GM15510 (cell line): ENCODE data around the gene RNLS.

Experiments used
- POLR2A ChIP-seq: IDR thresholded peaks from 3 replicates; pipeline ENCODE4 v1.6.1; 2011; ENCODE audit warnings: borderline replicate concordance; ENCODE audit not compliant: insufficient read length; ENCODE audit errors: extremely low read depth

Gene RNLS

DNA sequence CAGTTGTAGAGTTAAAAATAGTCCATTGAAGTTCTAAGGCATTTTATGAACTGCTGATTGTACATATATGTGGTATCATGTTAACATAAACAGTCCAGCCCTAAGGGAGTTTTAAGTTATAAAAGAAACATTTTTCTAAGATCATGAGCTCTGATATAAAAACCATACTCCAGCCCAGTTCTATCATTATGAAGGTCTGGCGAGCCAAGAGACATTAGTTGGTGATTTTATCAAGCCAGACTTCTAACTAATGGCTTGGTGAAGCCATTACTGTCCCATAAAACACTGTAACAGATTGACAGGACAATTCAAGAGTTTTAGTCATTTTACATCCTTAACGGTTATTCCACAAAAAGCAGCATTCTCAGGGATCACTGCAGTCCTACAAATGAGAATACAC, 221.6 kb downstream of the RNLS start:
- no peak for TF ChIP-seq POLR2A

DNA sequence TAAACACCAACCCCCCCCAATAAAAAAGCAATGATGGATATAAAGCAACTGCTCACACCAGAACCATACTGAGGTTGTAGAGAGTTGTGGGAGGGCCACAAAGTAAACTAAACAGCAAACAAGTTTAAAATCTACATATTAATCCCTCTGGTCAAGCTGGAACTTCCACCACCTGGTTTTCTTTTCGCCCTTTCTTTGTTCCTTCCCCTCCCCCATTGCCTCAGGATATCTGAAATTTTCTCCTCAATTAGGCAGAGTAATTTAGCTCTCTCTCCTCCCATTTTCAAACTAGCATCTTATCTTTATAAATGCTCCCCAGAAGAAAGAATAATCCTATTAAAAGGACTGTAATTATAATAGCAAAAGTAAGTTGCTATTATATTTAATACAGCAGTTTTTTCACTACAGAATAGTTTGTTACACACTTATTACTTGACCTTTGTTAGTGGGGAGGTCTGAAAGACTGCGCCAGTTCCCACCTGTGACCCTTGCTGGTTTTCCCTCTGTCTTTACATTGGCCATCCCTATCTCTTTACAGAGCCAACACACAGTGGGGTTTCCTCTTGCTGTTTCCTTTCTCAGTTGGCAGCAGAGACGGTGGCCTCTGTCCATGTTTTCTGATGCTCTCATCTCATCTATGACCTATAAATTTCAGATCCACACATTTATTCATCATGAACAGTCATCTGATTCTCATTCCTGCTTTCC, 235.4 kb downstream of the RNLS start:
- TF ChIP-seq POLR2A: no peak

DNA sequence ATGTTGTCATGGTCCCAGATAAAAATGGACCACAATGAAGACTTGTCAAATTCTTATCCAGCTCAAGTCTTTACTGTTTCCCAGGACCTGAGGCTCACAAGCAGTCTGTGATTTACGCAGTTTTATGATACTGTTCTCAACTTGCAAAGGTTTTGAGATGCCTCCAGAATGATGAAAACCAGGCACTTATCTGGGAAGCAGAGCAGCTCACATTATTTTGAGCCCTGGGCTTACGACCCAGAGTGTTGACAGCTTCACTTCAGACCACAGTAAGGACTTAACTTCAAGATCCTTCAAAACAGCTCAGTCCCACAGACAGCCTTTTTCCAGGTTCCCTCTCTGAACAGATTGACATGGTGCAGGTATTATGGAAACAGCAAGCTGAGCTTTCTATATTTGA, 236.1 kb downstream of the RNLS start:
- TF ChIP-seq POLR2A: no peak

DNA sequence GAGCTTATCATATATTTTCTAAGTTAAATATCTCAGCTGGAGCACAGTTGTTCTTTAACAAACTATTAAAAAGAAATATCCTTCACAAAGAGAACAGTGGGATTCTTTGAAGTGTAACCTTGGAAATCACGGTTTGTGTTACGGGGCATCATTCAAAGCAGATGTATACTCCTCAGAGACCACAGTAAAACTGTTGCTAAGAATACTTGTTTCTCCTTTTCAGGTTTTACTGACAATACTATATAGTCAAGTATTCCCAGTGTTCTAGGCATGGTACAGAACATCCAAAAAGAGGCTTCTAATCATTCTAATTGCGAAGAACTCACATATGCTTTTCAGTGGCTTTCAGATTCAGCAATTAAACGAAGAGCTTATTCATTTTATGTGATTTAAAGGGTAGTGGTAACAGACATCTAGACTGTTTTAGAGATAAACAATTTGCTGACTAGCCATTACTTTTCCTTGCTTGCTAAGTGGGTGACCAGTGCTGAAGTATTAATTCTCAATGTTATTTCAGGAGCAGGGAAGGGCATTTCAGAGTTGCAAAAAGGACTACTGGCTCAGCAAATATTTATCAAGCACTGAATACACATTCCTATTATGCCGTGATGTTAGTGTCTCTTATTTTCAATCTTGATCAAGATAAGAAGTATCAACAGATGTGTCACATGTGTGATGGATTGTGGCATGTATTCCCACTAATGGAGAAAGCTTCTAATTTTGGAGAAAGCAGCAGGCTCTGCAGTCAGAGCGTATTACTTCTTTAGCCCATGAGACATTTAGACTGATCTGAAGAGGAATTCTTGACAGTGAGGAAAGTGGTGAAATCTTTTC, 236.8 kb downstream of the RNLS start:
- no peak for TF ChIP-seq POLR2A

DNA sequence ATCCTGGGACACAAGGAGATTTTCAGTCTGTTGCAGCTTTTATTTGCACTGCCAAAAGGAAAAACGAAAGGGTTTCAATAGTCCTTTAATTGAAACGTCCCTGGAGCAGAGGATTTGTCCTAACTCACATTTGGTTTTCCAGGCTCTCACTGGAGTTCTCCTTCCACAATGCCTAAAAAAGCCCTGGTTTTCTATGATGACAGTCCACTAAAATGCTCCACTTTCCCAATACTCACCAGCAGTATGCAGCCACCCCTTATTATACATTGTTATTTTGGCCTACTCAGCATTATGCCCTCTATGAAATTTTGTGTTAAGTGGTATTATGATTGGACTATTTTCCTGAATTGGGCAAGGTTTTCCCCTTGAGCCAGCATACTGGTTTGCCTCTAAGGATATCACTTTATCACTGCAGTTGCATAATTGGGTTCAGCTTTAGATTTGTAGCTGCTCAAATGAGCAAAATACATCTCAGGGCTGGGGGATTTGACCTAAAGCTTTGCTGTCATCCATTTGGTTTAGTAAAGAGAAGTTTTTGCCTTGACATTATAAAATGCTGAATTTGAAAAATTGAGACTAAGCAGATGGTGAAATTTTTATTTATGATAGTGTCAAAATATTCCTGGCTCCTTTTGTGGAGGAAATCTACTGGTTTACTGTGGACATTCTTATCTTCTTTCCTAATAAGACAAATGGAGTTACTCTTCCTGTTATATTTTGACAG, 239.2 kb downstream of the RNLS start:
- TF ChIP-seq POLR2A: no peak

DNA sequence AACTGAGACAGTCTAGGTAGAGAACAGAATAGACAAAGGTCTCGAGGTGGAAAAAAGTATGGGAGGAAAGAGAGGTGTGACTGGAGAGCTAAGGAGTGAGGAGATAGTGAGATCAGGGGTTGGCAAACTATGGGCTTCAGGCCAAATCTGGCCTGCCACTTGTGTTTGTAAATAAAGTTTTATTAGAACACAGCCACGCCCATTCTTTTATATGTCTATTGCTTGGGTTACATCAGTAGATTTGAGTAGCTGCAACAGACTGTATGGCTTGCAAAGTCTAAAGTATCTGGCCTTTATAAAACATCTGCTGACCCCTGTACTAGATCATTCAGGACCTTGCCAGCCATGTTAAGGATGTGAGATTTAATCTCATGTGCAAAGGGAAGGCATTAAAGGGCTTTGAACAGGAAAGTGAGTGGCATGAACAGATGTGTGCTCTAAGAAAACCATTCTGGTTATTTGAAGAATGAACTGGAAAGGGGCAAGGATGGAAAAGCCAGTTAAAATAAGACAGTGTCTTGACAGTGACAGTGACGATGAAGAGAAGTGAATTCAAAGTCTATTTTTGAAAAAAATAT, 240.3 kb downstream of the RNLS start:
- no peak for TF ChIP-seq POLR2A

DNA sequence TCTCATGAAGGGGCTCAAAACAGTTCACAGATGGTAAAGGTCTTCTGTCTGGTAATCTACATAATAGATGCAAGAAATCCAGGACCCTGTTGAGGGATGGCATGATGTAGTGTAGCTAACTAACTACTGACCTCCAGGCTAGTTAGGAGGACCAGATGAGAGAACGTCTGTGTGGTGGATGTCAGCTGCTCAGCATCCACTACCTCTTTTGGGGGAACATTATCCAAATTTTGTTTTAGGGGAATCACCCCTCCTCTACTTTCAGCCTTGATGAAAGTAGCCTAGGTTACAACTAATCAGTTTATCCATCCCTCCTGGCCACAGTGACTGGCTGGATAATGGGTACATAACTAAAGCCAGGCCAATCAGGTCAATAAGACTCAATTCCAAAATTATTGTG, 246.0 kb downstream of the RNLS start:
- no peak for TF ChIP-seq POLR2A

DNA sequence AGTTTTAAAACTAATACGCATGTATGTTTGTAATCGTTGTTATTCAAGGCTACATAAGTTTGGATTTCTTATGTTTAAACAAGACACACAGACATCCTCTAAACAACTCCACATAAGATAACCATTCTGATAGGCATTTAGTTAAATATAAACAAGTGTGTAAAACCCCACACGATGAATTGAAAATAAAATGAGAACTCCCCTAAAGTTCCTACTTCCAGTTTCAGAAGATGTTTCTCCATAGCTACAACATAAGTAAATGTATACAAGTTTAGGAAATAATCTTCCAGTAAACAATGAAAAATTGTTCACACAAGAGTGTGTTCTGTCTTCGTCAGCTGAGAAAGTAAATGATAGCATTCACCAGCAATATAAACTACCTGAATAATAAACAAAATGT, 246.8 kb downstream of the RNLS start:
- TF ChIP-seq POLR2A: no peak

DNA sequence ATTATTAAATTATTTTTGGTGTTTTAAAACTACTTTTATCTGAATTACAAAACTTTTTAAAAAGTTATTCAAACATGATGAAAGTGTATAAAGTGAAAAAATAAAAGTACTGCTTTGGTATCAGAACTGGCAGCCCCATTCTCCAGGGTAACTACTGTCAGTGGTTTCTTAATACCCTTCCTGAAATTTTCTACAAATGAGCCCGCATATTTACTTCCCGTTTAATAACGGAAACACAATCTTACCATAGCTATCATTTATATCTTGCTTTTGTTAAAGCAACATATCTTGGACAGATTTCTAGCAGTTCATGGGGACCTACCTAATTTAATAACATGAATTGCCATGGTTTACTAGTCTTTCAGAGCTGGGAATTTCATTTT, 249.9 kb downstream of the RNLS start:
- TF ChIP-seq POLR2A: no peak

DNA sequence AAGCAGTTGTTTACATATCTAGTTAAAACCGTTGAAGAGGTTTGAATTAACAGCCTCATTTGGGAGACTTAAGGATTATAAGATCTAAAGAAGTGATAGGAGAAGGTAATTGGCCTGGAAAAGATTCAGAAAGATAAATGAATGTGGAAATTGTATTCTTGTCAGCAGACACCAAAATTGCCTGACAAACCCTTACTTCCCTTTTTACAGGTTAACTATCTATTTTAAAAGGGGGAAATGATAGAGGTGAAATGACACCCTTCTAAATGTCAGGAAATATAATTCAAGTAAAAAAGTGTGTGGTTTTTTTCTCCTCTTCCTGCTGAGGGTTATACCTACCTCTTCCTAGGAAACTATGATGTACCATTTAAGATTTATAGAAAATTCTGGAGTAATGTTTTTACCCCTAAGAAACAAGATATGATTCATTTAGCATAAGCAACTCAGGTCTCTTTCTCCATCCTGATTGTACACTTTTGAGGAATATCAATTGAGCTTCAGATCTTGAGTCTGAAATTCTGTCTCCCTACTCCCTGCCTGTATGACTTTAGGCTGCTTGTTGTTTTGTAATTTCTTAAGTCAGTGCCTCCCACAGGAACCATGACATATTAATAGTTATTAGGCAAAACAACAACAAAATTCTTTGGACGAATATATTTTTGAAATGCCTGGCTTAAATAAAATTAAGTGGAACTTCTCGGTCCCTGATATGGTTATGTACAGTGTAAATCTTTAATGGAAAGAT, 250.4 kb downstream of the RNLS start:
- TF ChIP-seq POLR2A: no peak

DNA sequence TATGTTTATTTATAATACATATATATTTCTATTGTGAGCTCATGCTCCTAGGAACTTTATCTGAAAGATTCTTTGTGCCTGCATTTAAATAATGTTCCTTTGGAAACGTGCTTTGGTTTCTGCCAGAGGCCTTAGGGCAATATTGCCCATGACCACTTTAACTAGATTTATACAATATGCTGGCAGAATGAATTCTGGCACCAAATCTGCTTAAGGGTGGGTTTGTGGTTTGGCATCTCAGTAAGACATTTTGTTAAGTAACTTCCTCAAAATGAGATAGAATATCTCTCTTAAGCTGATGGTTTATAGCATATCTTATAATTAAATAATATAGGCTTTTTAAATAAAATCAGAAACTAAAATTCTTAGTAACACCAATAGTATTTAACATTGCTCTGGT, 252.9 kb downstream of the RNLS start:
- TF ChIP-seq POLR2A: no peak

DNA sequence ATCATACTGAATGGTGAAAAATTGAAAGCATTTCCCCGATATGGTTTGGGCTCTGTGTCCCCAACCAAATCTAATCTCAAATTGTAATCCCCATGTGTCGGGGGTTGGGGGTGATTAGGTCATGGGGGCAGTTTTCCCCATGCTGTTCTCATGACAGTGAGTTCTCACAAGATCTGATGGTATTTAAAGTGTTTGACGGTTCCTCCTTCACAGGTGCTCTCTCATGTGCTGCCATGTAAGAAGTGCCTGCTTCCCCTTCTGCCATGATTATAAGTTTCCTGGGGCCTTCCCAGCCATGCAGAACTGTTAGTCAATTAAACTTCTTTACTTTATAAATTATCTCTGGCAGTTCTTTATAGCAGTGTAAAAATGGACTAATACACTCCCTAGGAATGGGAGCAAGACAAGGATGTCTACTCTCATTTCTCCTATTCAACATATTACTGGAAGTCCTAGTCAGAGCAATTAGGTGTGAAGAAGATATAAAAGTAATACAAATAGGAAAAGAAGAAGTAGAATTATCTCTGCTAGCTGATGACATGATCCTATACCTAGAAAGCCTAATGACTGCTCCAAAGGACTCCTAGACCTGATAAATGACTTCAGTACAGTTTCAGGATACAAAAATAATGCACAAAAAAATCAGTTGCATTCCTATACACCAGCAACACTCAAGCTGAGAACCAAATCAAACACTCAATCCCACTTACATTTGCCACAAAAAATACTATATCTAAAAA, 260.6 kb downstream of the RNLS start:
- no peak for TF ChIP-seq POLR2A

DNA sequence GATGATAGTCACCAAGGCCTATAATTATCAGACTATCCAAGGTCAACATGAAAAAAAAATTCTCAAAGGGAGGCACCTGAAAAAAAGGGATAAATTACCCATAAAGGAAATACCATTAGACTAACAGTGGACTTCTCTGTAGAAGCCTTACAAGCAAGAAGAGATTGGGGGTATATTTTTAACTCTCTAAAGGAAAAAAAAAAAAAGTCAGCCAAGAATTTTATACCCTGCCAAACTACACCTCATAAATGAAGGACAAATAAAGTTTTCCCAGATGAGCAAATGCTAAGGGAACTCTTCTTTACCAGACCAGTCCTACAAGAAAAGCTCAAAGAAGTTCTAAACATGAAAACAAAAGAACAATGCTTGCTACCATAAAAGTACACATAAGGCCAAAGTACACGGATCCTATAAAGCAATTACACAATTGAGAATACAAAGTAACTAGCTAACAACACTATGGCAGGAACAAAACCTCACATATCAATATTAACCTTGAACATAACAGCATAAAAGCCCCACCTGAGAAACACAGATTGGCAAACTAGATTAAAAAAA, 263.1 kb downstream of the RNLS start:
- TF ChIP-seq POLR2A: no peak

DNA sequence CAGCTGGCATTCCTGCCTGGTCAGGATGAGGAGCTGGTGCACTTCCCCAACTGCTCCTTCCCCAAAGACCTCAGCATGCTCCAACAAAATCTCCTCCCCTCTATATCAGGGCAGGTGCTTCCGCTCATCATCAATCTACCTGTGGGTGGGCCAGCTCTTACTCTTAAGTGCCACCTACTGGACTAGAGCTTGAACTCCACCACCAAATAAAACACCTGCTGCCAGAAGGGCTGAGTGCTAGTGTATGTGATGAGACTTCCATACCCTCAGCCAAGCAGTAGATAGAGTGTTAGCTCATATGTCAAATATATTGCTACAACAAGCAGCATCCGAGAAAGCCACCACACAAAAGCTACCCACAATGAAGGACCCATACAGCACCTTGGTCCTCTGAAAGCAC, 264.3 kb downstream of the RNLS start:
- TF ChIP-seq POLR2A: no peak

DNA sequence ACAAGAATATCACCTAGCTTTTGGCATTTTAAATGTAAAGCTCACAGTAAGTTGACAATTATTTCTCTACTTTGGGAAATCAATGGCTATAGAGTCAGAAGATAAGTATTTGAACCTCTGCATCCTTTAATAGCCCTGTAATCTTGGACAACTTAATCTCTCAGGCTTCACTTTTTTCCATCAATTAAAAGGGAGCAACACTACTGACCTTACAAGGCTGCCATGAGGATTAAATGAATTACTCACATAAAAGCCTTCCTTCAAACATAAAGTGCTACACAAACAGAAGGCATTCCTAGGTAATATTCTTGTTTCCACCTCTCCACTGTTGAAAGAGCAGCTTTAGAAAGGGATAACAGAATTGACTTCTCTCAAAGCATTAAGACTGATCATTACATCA, 266.0 kb downstream of the RNLS start:
- TF ChIP-seq POLR2A: no peak
